ENCODE measurements around the gene CD63.
A peak's percentile ranks its signal among the peaks of the same experiment; 100 is the strongest.

Gene CD63

DNA sequence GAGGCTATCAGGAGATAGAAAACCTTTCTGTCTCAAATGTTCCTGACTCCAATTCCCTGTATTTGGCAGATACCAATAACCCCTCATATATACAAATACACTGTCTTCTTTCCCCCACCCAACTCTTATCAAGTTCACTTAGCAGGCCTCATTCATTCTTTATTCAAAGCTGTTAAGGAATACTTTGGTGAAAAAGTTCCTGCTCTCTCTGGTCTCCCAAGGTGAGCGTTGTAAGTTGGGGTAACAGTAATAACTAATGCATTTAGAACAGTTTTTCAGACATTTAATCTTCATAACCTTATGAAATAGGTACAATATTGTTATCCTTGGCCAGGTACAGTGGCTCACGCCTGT, 10.2 kb upstream of the CD63 start:
- no peak for DNase-seq (ENCODE audit: low spot score)

GRCh38 chr12:55738123-55739024, 9.6 kb upstream of the CD63 start:
- DNase-seq (ENCODE audit: low spot score): peak; percentile 59

GRCh38 chr12:55737581-55738122, 8.8 kb upstream of the CD63 start:
- DNase-seq (ENCODE audit: low spot score): no peak

- peak; percentile 80 for DNase-seq (ENCODE audit: low spot score)
Observed at GRCh38 chr12:55736780-55737580, 8.2 kb upstream of the CD63 start.

- no peak for DNase-seq (ENCODE audit: low spot score)
Observed at GRCh38 chr12:55736076-55736475, 7.3 kb upstream of the CD63 start.

DNA sequence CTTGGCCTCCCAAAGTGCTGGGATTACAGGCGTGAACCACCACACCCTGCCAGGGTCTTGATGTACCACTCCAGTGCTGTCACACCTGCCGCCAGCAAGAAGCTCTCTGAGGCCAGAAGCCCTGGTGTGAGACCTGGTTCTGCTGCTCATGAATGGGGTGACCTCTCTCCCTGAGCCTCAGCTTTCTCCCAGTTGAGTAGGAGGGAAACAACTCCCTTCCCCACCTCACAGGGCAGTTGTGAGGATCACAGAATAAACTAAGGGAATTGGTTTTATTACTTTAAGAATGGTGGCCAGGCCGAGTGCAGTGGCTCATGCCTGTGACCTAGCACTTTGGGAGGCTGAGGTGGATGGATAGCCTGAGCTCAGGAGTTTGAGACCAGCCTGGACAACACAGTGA, 5.8 kb upstream of the CD63 start:
- no peak for DNase-seq (ENCODE audit: low spot score)

DNA sequence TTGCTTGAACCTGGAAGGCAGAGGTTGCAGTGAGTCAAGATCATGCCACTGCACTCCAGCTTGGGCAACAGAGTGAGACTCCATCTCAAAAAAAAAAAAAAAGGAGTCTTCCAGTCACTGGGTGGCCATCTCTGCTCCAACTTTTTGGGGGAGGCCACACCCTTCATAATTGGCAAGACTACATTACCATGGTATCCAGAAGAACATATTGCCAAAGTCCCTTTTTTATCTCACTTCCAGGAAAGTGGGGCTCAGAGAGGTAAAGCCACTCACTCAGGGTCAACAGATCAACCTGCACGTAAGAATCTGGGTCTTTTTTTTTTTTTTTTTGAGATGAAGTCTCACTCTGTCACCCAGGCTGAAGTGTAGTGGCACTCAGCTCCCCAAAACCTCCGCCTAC, 5.0 kb upstream of the CD63 start:
- DNase-seq (ENCODE audit: low spot score): no peak

DNA sequence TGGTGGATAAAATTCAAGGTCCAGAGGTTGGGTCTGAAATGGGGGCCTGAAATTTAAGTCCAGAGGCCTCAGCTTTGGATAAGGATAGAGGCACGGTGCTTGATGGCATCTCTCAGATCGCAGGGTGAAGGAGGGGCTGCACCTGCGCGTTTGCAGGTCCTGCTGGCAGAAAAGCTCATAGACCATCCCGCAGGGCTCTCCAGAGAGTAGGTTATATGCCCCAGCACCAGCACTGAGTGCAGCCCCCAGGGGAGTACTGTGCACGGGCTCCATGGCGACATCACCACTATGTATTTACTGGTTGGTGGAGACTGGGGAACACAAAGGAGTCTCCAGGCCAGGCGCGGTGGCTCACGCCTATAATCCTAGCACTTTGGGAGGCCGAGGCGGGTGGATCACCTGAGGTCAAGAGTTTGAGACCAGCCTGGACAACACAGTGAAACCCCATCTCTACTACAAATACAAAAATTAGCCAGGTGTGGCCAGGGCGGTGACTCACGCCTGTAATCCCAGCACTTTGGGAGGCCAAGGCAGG, 4.3 kb upstream of the CD63 start:
- no peak for DNase-seq (ENCODE audit: low spot score)

GRCh38 chr12:55732288-55732687, 3.5 kb upstream of the CD63 start:
- DNase-seq (ENCODE audit: low spot score): no peak

- DNase-seq (ENCODE audit: low spot score): no peak
Observed at GRCh38 chr12:55729819-55730818, 1.3 kb upstream of the CD63 start.

GRCh38 chr12:55728186-55728938, 447 bp downstream of the CD63 start:
- no peak for DNase-seq (ENCODE audit: low spot score)

- no peak for DNase-seq (ENCODE audit: low spot score)
Observed at GRCh38 chr12:55727643-55728185, 1.1 kb downstream of the CD63 start.

GRCh38 chr12:55726971-55727370, 1.8 kb downstream of the CD63 start:
- no peak for DNase-seq (ENCODE audit: low spot score)

DNA sequence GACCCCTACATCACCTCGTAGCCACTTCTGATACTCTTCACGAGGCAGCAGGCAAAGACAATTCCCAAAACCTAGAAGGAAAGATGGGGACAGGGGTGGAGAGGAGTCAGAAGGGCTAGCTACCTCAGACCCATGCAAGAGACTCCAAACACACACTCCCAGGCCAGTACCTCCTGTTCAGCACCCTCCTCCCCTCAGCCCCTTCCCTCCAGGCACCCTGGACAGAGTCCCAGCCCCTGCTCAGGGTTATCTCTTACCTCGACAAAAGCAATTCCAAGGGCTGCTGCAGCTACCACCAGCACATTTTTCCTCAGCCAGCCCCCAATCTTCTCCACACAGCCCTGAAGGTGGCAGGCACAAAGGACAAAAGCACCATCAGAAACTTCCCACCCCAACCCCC, 3.3 kb downstream of the CD63 start:
- DNase-seq (ENCODE audit: low spot score): no peak

GRCh38 chr12:55724940-55725309, 3.9 kb downstream of the CD63 start:
- no peak for DNase-seq (ENCODE audit: low spot score)

DNA sequence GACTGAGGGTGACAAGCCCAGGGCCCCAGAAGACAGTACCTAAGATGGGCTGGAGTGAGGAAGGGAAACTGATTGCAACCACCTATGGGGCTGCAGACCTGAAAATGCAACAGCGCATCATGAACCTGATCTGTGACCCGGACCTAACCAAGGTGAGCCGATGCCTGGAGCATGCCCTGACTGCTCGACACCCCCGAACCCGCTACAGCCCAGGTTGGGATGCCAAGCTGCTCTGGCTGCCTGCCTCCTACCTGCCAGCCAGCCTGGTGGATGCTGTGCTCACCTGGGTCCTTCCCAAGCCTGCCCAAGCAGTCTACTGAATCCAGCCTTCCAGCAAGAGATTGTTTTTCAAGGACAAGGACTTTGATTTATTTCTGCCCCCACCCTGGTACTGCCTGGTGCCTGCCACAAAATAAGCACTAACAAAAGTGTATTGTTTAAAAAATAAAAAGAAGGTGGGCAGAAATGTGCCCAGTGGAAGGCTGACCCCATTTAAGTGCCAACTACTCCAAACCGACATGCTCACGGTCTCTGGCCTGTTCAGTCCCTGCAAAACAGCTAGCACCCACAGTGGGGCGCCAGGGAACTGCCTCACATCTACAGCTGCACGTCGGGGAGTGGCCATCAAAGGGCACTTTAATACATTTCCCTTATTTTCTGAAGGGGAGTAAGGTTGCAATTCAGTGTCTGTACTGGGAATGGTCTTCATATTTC, 4.4 kb downstream of the CD63 start:
- DNase-seq (ENCODE audit: low spot score): peak; percentile 71

- DNase-seq (ENCODE audit: low spot score): no peak
Observed at GRCh38 chr12:55723516-55724225, 5.1 kb downstream of the CD63 start.

DNA sequence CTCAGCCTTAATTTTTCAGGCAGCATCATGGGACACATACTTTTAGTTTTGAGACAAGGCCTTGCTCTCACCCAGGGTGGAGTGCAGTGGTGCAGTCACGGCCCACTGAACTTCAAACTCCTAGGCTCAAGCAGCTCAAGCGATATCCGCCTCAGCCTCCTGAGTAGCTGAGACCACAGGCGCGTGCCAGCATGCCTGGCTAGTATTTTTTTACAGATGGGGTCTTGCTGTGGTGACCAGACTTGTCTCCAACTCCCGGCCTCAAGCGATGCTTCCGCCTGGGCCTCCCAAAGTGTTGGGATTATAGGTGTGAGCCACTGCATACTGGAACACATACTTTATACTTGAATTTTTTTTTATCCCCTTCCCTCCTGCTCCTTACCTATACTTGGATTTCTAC, 5.9 kb downstream of the CD63 start:
- DNase-seq (ENCODE audit: low spot score): no peak

- DNase-seq (ENCODE audit: low spot score): no peak
Observed at GRCh38 chr12:55721601-55722213, 7.1 kb downstream of the CD63 start.

Data from HuH-7.5 (cell line).